ENCODE measurements around the gene DIP2A.
"Not testable (repeated sequence)": the region's sequence is repeated elsewhere in the genome, so short reads cannot be mapped to it uniquely, and the experiment has no call there.

The DIP2A gene

DNA sequence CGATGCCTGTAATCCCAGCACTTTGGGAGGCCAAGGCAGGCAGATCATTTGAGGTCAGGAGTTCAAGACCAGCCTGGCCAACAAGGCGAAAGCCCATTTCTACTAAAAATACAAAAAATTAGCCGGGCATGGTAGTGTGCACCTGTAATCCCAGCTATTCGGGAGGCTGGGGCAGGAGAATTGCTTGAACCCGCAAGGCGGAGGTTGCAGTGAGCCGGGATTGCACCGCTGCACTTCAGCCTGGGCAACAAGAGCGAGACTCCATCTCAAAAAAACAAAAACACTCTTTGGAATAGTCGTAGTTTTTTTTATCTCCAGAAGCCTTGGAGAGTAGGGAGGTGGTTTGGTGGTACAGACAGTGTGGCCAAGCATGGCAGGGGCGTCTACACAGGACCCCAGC lies 25.6 kb upstream of the DIP2A start:
- WGBS, 2 experiments, result 94 to 97% methylated on average over 11 of the region's 11 CpGs
- peaks cover 21% of the 10 kb centered on the region for H3K36me3 ChIP-seq (ENCODE audit: control insufficient read depth, insufficient read depth, low read length)

DNA sequence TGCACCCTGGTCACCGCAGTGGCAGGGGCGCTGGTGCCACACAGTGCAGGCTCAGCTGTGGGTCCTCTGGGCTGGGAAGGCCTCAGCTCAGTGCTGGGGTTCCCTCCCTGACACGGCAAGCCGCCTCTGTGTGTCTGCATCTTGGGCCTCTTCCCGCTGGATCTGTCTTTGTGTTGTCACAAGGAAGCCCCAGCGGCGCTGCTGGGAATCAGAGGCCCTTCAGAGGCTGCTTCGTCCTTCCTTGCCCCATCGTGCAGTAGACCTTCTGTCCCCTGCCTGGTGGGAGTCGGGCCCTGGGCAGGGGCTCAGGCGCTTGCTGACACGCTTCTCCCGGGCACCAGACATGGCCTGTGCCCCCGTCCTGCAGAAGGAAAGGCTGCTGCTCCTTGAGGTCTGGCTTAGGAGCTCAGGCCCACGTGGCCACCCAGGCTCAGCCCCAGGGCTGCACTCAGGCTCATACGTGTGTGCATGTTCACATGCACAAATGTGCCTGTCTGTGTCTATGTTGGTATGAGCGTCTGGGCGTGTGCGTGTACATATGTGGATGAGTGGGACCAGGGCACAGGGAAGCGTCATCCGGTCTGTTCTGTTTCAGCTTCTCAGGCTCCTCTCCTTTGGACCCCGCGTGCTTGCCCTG lies 24.3 kb upstream of the DIP2A start:
- Histone ChIP-seq H3K36me3 (ENCODE audit: control insufficient read depth, insufficient read depth, low read length) (peaks cover 24% of the 10 kb centered on the region), H3K4me3 (ENCODE audit: insufficient read depth, low read depth, low read length) (no peak overlapping the region), H3K9me3 (ENCODE audit: control insufficient read depth, low read length) (no peaks in the 10 kb centered on the region), H3K27me3 (ENCODE audit: control insufficient read depth, insufficient read depth, low read length, poor library complexity, severe bottlenecking) (no peaks in the 10 kb centered on the region), H3K4me1 (ENCODE audit: control insufficient read depth, insufficient read depth, low read length) (no peaks in the 10 kb centered on the region), H3K27ac (ENCODE audit: insufficient read depth, low read depth, low read length, poor library complexity, severe bottlenecking) (no peak overlapping the region)
- 94 to 96% methylated on average over 23 of the region's 23 CpGs for WGBS, 2 experiments

More for the DNA sequence above, 25.6 kb upstream of the DIP2A start:
- not testable (repeated sequence) for H3K4me1 ChIP-seq (ENCODE audit: control insufficient read depth, insufficient read depth, low read length); H3K27me3 ChIP-seq (ENCODE audit: control insufficient read depth, insufficient read depth, low read length, poor library complexity, severe bottlenecking); H3K27ac ChIP-seq (ENCODE audit: insufficient read depth, low read depth, low read length, poor library complexity, severe bottlenecking); H3K9me3 ChIP-seq (ENCODE audit: control insufficient read depth, low read length); H3K4me3 ChIP-seq (ENCODE audit: insufficient read depth, low read depth, low read length)

DNA sequence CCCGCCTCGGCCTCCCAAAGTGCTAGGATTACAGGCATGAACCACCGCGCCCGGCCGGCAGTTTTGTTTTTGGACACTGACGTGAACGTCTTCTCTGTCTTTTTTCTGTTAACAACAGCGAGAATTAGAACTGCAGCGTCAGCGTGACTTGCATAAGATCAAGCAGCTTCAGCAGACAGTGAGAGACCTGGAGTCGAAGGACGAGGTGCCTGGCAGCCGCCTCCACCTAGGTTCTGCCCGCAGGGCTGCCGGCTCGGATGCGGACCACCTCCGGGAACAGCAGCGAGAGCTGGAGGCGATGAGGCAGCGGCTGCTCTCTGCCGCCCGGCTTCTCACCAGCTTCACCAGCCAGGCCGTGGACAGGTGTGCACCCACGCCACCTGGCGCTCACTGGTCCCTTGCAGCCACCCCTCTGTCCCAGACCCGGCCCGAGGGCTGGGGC lies 22.9 kb upstream of the DIP2A start:
- Histone ChIP-seq H3K9me3 (ENCODE audit: control insufficient read depth, low read length) (no peaks in the 10 kb centered on the region), H3K4me3 (ENCODE audit: insufficient read depth, low read depth, low read length) (no peak overlapping the region), H3K27ac (ENCODE audit: insufficient read depth, low read depth, low read length, poor library complexity, severe bottlenecking) (no peak overlapping the region), H3K36me3 (ENCODE audit: control insufficient read depth, insufficient read depth, low read length) (peaks cover 27% of the 10 kb centered on the region), H3K27me3 (ENCODE audit: control insufficient read depth, insufficient read depth, low read length, poor library complexity, severe bottlenecking) (no peaks in the 10 kb centered on the region), H3K4me1 (ENCODE audit: control insufficient read depth, insufficient read depth, low read length) (no peaks in the 10 kb centered on the region)
- WGBS, 2 experiments, result 96% methylated on average over 29 of the region's 29 CpGs

DNA sequence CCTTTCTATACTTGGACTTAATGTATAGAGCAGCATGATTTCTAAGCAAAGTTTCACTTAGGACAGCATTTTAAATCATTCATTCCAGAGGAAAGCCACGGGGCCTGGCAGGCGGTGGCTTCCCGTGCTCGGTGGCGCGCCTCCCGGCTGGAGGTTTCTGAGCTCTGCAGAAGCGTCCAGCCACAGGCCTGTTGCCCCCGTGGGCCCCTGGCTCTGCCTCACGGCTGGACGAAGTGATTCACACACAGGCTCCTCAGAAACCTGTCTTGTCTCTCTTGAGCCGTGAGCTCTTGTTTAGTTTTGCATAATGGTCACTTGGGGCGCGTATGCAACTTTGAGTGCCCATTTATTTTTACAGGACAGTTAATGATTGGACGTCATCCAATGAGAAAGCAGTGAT lies 22.1 kb upstream of the DIP2A start:
- WGBS, 2 experiments, result 93 to 95% methylated on average over 15 of the region's 15 CpGs
- Histone ChIP-seq H3K9me3 (ENCODE audit: control insufficient read depth, low read length) (no peaks in the 10 kb centered on the region), H3K4me1 (ENCODE audit: control insufficient read depth, insufficient read depth, low read length) (no peaks in the 10 kb centered on the region), H3K4me3 (ENCODE audit: insufficient read depth, low read depth, low read length) (no peak overlapping the region), H3K27me3 (ENCODE audit: control insufficient read depth, insufficient read depth, low read length, poor library complexity, severe bottlenecking) (no peaks in the 10 kb centered on the region), H3K36me3 (ENCODE audit: control insufficient read depth, insufficient read depth, low read length) (peaks cover 27% of the 10 kb centered on the region), H3K27ac (ENCODE audit: insufficient read depth, low read depth, low read length, poor library complexity, severe bottlenecking) (no peak overlapping the region)

DNA sequence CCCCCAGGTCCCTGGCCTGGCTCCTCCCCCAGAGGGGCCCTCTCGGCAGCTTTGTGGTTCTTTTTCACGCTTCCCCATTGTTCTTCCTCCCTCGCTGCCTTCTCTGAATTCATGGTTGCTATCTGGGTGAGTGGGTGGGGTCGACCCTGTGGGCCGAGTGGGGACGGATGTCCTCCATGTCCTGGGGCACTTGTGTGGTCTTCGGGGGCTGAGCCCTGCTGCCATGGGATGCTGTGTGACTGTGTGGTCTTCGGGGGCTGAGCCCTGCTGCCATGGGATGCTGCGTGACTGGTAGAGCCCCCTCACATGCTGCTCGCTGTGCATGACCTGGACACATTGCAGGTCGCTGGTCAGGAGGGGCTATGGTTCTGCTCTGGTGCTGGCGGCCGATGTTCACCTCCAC lies 21.6 kb upstream of the DIP2A start:
- H3K27me3 ChIP-seq (ENCODE audit: control insufficient read depth, insufficient read depth, low read length, poor library complexity, severe bottlenecking), result no peaks in the 10 kb centered on the region
- no peaks in the 10 kb centered on the region for H3K9me3 ChIP-seq (ENCODE audit: control insufficient read depth, low read length)
- H3K36me3 ChIP-seq (ENCODE audit: control insufficient read depth, insufficient read depth, low read length), result peaks cover 29% of the 10 kb centered on the region
- 84 to 88% methylated on average over 13 of the region's 13 CpGs for WGBS, 2 experiments
- H3K4me3 ChIP-seq (ENCODE audit: insufficient read depth, low read depth, low read length), result no peak overlapping the region
- no peaks in the 10 kb centered on the region for H3K4me1 ChIP-seq (ENCODE audit: control insufficient read depth, insufficient read depth, low read length)
- H3K27ac ChIP-seq (ENCODE audit: insufficient read depth, low read depth, low read length, poor library complexity, severe bottlenecking), result no peak overlapping the region

DNA sequence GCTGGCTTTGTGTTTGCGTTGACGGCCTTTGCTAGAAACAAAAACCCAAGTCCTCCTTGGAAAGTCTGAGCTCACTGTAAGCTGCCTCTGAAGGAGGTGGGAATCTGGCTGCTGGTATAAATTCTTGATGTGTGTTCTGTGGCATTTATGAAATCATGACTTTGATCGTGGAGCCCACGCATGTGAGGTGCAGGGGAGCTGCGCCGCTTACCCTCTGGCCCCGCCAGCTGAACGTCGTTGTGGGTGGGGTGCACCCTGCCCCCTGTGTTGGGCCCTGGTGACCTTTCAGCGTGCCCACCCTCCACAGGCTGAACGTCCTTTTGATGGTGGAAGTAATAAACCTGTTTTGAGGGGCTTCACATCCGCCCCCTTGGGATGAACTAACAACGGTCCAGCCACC lies 21.2 kb upstream of the DIP2A start:
- H3K36me3 ChIP-seq (ENCODE audit: control insufficient read depth, insufficient read depth, low read length), result peaks cover 31% of the 10 kb centered on the region
- no peak overlapping the region for H3K4me3 ChIP-seq (ENCODE audit: insufficient read depth, low read depth, low read length)
- H3K4me1 ChIP-seq (ENCODE audit: control insufficient read depth, insufficient read depth, low read length), result no peaks in the 10 kb centered on the region
- no peaks in the 10 kb centered on the region for H3K9me3 ChIP-seq (ENCODE audit: control insufficient read depth, low read length)
- H3K27me3 ChIP-seq (ENCODE audit: control insufficient read depth, insufficient read depth, low read length, poor library complexity, severe bottlenecking), result no peaks in the 10 kb centered on the region
- H3K27ac ChIP-seq (ENCODE audit: insufficient read depth, low read depth, low read length, poor library complexity, severe bottlenecking), result no peak overlapping the region
- WGBS, 2 experiments, result 89 to 94% methylated on average over 13 of the region's 13 CpGs

DNA sequence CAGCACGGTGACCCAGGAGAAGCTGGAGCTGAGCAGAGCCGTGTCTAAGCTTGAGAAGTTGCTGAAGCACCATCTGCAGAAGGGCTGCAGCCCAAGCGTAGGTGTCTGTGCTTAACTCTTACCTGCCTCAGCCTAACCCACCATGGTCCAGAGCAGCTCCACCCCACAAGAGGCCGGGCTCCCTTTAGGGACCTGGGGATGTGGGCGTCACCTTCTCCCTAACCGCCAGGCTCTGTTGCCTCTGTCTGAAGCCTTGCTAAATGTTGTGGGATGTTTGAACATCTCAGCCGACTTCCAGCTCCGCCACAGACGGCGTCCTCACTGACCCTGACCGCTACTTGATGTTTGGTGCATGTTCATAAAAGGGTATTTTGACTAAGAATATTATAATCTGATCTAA lies 20.4 kb upstream of the DIP2A start:
- Histone ChIP-seq H3K9me3 (ENCODE audit: control insufficient read depth, low read length) (no peaks in the 10 kb centered on the region), H3K36me3 (ENCODE audit: control insufficient read depth, insufficient read depth, low read length) (peaks cover 36% of the 10 kb centered on the region), H3K4me1 (ENCODE audit: control insufficient read depth, insufficient read depth, low read length) (no peaks in the 10 kb centered on the region), H3K27me3 (ENCODE audit: control insufficient read depth, insufficient read depth, low read length, poor library complexity, severe bottlenecking) (no peaks in the 10 kb centered on the region), H3K4me3 (ENCODE audit: insufficient read depth, low read depth, low read length) (no peak overlapping the region), H3K27ac (ENCODE audit: insufficient read depth, low read depth, low read length, poor library complexity, severe bottlenecking) (no peak overlapping the region)
- WGBS, 2 experiments, result 92 to 95% methylated on average over 11 of the region's 11 CpGs

DNA sequence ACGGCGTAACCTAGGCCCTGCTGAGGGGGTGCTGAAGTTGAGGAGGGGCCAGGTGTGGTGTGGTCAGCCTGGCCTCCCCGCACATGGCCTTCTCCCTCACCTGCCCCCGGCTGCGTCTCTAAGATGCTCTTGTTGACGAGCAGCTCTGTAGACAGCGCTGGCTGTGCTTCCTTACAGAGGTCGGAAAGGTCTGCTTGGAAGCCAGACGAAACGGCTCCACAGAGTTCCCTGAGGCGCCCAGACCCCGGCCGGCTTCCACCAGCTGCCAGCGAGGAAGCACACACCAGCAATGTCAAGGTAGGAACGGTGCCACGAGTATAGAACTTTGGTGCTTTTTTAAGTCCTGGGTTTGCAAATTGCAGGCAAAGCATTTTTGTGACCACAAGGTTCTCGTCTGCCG lies 18.8 kb upstream of the DIP2A start:
- 91 to 93% methylated on average over 18 of the region's 18 CpGs for WGBS, 2 experiments
- H3K4me1 ChIP-seq (ENCODE audit: control insufficient read depth, insufficient read depth, low read length), result no peaks in the 10 kb centered on the region
- H3K36me3 ChIP-seq (ENCODE audit: control insufficient read depth, insufficient read depth, low read length), result peaks cover 36% of the 10 kb centered on the region

DNA sequence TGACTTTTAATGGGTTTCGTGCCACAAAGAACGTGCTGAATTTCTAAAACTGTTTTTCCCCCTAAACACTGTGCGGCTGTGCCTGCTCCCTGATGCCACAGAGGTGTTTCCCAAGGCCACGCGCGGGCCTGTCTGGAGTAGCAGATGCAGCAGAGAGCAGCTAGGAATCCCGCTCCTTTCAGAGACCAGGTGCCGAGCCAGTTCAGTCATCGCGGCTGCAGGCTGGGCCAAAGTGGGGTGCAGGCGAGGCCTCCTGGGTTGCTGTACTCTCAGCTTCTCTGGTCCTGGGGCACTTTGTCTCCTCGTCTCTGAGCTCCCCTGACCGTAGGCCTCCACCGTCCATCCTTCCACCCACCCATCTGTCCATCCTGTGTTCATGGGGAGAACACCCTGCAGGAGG lies 17.4 kb upstream of the DIP2A start:
- Histone ChIP-seq H3K27ac (ENCODE audit: insufficient read depth, low read depth, low read length, poor library complexity, severe bottlenecking) (no peak overlapping the region), H3K9me3 (ENCODE audit: control insufficient read depth, low read length) (no peaks in the 10 kb centered on the region), H3K4me3 (ENCODE audit: insufficient read depth, low read depth, low read length) (no peak overlapping the region), H3K36me3 (ENCODE audit: control insufficient read depth, insufficient read depth, low read length) (peaks cover 40% of the 10 kb centered on the region), H3K27me3 (ENCODE audit: control insufficient read depth, insufficient read depth, low read length, poor library complexity, severe bottlenecking) (no peaks in the 10 kb centered on the region), H3K4me1 (ENCODE audit: control insufficient read depth, insufficient read depth, low read length) (no peaks in the 10 kb centered on the region)
- WGBS, 2 experiments, result 96 to 97% methylated on average over 14 of the region's 14 CpGs

More for the DNA sequence above, 18.8 kb upstream of the DIP2A start:
- Histone ChIP-seq H3K4me3 (ENCODE audit: insufficient read depth, low read depth, low read length) (no peak overlapping the region), H3K27ac (ENCODE audit: insufficient read depth, low read depth, low read length, poor library complexity, severe bottlenecking) (no peak overlapping the region), H3K9me3 (ENCODE audit: control insufficient read depth, low read length) (no peaks in the 10 kb centered on the region), H3K27me3 (ENCODE audit: control insufficient read depth, insufficient read depth, low read length, poor library complexity, severe bottlenecking) (no peaks in the 10 kb centered on the region)

DNA sequence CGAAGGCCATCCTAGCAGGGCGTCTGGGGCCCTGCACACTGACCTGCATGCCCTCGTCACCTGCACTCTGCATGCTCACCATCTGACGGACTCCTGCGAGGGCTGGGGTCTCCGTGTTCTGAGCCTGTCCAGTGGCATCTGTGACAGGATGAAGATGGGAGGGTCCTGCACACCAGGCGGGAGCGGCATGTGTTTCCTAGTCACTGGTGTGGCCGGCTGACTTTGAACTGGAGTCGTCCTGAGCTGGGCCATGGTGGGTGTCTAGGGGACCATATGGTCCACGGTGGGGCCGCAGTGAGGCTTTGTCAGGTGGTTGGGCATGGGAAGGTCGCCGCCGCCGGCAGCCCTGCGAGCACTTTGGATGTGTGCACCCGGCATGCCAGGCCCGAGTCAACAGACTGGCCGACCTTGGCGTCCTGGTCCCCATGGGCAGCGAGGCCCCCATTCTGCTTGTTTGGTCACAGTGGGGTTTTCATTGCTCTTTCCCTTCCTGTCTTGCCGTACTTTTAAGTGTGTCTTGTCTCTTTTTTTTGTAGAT lies 16.7 kb upstream of the DIP2A start:
- Histone ChIP-seq H3K4me3 (ENCODE audit: insufficient read depth, low read depth, low read length) (no peak overlapping the region), H3K9me3 (ENCODE audit: control insufficient read depth, low read length) (no peaks in the 10 kb centered on the region), H3K27me3 (ENCODE audit: control insufficient read depth, insufficient read depth, low read length, poor library complexity, severe bottlenecking) (no peaks in the 10 kb centered on the region), H3K27ac (ENCODE audit: insufficient read depth, low read depth, low read length, poor library complexity, severe bottlenecking) (no peak overlapping the region), H3K4me1 (ENCODE audit: control insufficient read depth, insufficient read depth, low read length) (no peaks in the 10 kb centered on the region), H3K36me3 (ENCODE audit: control insufficient read depth, insufficient read depth, low read length) (peaks cover 34% of the 10 kb centered on the region)
- WGBS, 2 experiments, result 95 to 98% methylated on average over 23 of the region's 23 CpGs
